Cardiac septum (tissue), 1 donor: ENCODE measurements around the gene CFAP99. TPM values are rescaled to one million over a fixed set of nuclear protein-coding genes. Genes with fewer than 3 reads are reported as not detected.
"Not testable (repeated sequence)": the region's sequence is repeated elsewhere in the genome, so short reads cannot be mapped to it uniquely, and the experiment has no call there.

Experiments
- DNase-seq: peaks from one replicate; pipeline ENCODE4 v3.0.0-alpha.2; 2020; ENCODE audit warnings: low spot score
- intact Hi-C: fragments of 100-400 bp; cut with DNase I; formaldehyde crosslinking; loops from one replicate; pipeline ENCODE4 v1.14.0; 2022
- total RNA-seq: library from RNA; stranded (reverse); fragmentation: NEBNext Ultra II Directional; extraction: Animal tissue kit (Norgen Biotek cat#: 25700); gene quantifications from one replicate; pipeline ENCODE4 v1.2.1, GENCODE V29; 2021
- donor health status: DM: no; HTN: no; CAD: no.

Gene CFAP99
- total RNA-seq, 1 donor from 2014 or later: not detected

- no peak for DNase-seq
- intact Hi-C loops: no loop called here
These were observed 5.8 kb downstream of the CFAP99 start for GRCh38 chr4:2424581-2424980.

GRCh38 chr4:2425386-2426068 lies 6.8 kb downstream of the CFAP99 start:
- no peak for DNase-seq
- intact Hi-C loops: no loop called here

GRCh38 chr4:2426069-2426397 lies 7.3 kb downstream of the CFAP99 start:
- no peak for DNase-seq

GRCh38 chr4:2426711-2427275 lies 8.0 kb downstream of the CFAP99 start:
- DNase-seq: no peak
- intact Hi-C loops: no loop called here

More at GRCh38 chr4:2426069-2426397, 7.3 kb downstream of the CFAP99 start:
- intact Hi-C loops: no loop called here

- intact Hi-C loops: no loop called here
- DNase-seq: no peak
These were observed 8.9 kb downstream of the CFAP99 start for GRCh38 chr4:2427383-2428334.

GRCh38 chr4:2428496-2429213 lies 9.9 kb downstream of the CFAP99 start:
- intact Hi-C loops: no loop called here
- DNase-seq: no peak

GRCh38 chr4:2429945-2430757 lies 11.4 kb downstream of the CFAP99 start:
- DNase-seq, intact Hi-C loops: not testable (repeated sequence)

GRCh38 chr4:2432004-2432403 lies 13.2 kb downstream of the CFAP99 start:
- intact Hi-C loops: no loop called here
- DNase-seq: no peak

GRCh38 chr4:2432991-2433530 lies 14.3 kb downstream of the CFAP99 start:
- intact Hi-C loops: no loop called here
- DNase-seq: no peak

- intact Hi-C loops: no loop called here
These were observed 15.0 kb downstream of the CFAP99 start for GRCh38 chr4:2433609-2434350.

GRCh38 chr4:2434420-2434819 lies 15.7 kb downstream of the CFAP99 start:
- intact Hi-C loops: no loop called here
- DNase-seq: no peak

More at GRCh38 chr4:2433609-2434350, 15.0 kb downstream of the CFAP99 start:
- DNase-seq: no peak

- no peak for DNase-seq
- intact Hi-C loops: no loop called here
These were observed 17.5 kb downstream of the CFAP99 start for GRCh38 chr4:2436301-2436700.

GRCh38 chr4:2436761-2437474 lies 18.2 kb downstream of the CFAP99 start:
- DNase-seq: no peak
- intact Hi-C loops: no loop called here

- intact Hi-C loops: no loop called here
- DNase-seq: no peak
These were observed 18.9 kb downstream of the CFAP99 start for GRCh38 chr4:2437475-2438215.

GRCh38 chr4:2438822-2439718 lies 20.3 kb downstream of the CFAP99 start:
- no peak for DNase-seq
- intact Hi-C loops: no loop called here
